HepG2 (cell line): ENCODE measurements around the gene IGFALS. TPM values are rescaled to one million over a fixed set of nuclear protein-coding genes. Genes with fewer than 3 reads are reported as not detected.

Experiments used
- ATF3 ChIP-seq: sonication (generic); formaldehyde crosslinking; IDR thresholded peaks from 2 replicates; pipeline ENCODE4 v1.4.0; 2020; ENCODE audit warnings: missing genetic modification reagents
- ATF5 ChIP-seq: sonication (generic); formaldehyde crosslinking; IDR thresholded peaks from 2 replicates; pipeline ENCODE4 v1.4.0; 2020; ENCODE audit warnings: mild to moderate bottlenecking, low read depth, missing genetic modification reagents
- CREB1 ChIP-seq, 2 experiments: fragments of 450-650 bp in 1 of 2; IDR thresholded peaks; 2 replicates each; pipeline ENCODE4 v1.6.1; 2016 to 2017; ENCODE audit warnings: control low read depth in 1 of 2, mild to moderate bottlenecking in 1 of 2, missing compliant biosample characterization in 1 of 2, missing genetic modification characterization in 1 of 2
- DRAP1 ChIP-seq: IDR thresholded peaks from 2 replicates; pipeline ENCODE4 v1.6.1; 2016; ENCODE audit warnings: missing genetic modification reagents, missing compliant biosample characterization
- E2F1 ChIP-seq: sonication (generic); formaldehyde crosslinking; IDR thresholded peaks from 2 replicates; pipeline ENCODE4 v1.5.0; 2020; ENCODE audit warnings: missing genetic modification reagents
- GLI4 ChIP-seq: sonication (generic); formaldehyde crosslinking; IDR thresholded peaks from 2 replicates; pipeline ENCODE4 v1.5.1; 2020; ENCODE audit warnings: missing genetic modification reagents, mild to moderate bottlenecking, moderate library complexity, borderline replicate concordance
- HINFP ChIP-seq: sonication (generic); formaldehyde crosslinking; IDR thresholded peaks from 2 replicates; pipeline ENCODE4 v1.4.0; 2020; ENCODE audit warnings: low read depth, mild to moderate bottlenecking, missing genetic modification reagents
- HMG20A ChIP-seq: IDR thresholded peaks from 2 replicates; pipeline ENCODE4 v1.6.1; 2016; ENCODE audit warnings: borderline replicate concordance
- HNRNPK ChIP-seq: fragments of 200-400 bp; formaldehyde crosslinking; IDR thresholded peaks from 2 replicates; pipeline ENCODE4 v1.6.1; 2018; ENCODE audit warnings: low read length, low read depth, moderate library complexity, mild to moderate bottlenecking; ENCODE audit not compliant: poor library complexity, severe bottlenecking
- IKZF1 ChIP-seq: fragments of 450-650 bp; IDR thresholded peaks from 2 replicates; pipeline ENCODE4 v1.7.1; 2016
- IKZF4 ChIP-seq: sonication (generic); formaldehyde crosslinking; IDR thresholded peaks from 2 replicates; pipeline ENCODE4 v1.5.1; 2020; ENCODE audit warnings: borderline replicate concordance, mild to moderate bottlenecking, low read depth, missing genetic modification reagents; ENCODE audit errors: not compliant biosample characterization
- RARG ChIP-seq: sonication (generic); formaldehyde crosslinking; IDR thresholded peaks from 2 replicates; pipeline ENCODE4 v1.4.0; 2020; ENCODE audit warnings: low read depth, mild to moderate bottlenecking, missing genetic modification reagents
- SIX1 ChIP-seq: sonication (generic); formaldehyde crosslinking; IDR thresholded peaks from 2 replicates; pipeline ENCODE4 v1.4.0; 2020; ENCODE audit warnings: missing genetic modification reagents, borderline replicate concordance
- SP4 ChIP-seq: sonication (generic); formaldehyde crosslinking; IDR thresholded peaks from 2 replicates; pipeline ENCODE4 v1.8.1; 2023; ENCODE audit warnings: mild to moderate bottlenecking, missing genetic modification reagents
- ZBTB8A ChIP-seq: sonication (generic); formaldehyde crosslinking; IDR thresholded peaks from 2 replicates; pipeline ENCODE4 v1.4.0; 2020; ENCODE audit warnings: mild to moderate bottlenecking, low read depth, missing genetic modification reagents, borderline replicate concordance
- ZMYM2 ChIP-seq: sonication (generic); formaldehyde crosslinking; IDR thresholded peaks from 2 replicates; pipeline ENCODE4 v1.8.0; 2022; ENCODE audit warnings: mild to moderate bottlenecking, missing genetic modification reagents
- ZNF230 ChIP-seq: sonication (generic); formaldehyde crosslinking; IDR thresholded peaks from 2 replicates; pipeline ENCODE4 v1.4.0; 2020; ENCODE audit warnings: mild to moderate bottlenecking, missing genetic modification reagents
- ZNF331 ChIP-seq: sonication (generic); formaldehyde crosslinking; IDR thresholded peaks from 2 replicates; pipeline ENCODE4 v1.4.0; 2020; ENCODE audit warnings: missing genetic modification reagents
- ZNF335 ChIP-seq: sonication (generic); formaldehyde crosslinking; IDR thresholded peaks from 2 replicates; pipeline ENCODE4 v1.4.0; 2020; ENCODE audit warnings: missing genetic modification reagents
- polyA plus RNA-seq, 8 experiments: library from polyadenylated mRNA; depleted of rRNA in 3 of 8; stranded (reverse) in 7 of 8; unstranded in 1 of 8; fragments of >200 nt; fragmentation: Illumina TruSeq in 4 of 8; extraction: Trizol in 4 of 8; gene quantifications; 2 replicates each; pipeline versions ENCODE4 v1.2.1 to v1.2.3, GENCODE V29; 2011 to 2016; ENCODE audit warnings: low read depth in 4 of 8, missing spikeins in 1 of 8, mixed read lengths in 1 of 8; ENCODE audit not compliant: insufficient read depth in 1 of 8
- total RNA-seq, 5 experiments: library from RNA; depleted of rRNA; stranded (reverse); fragments of >200 nt; fragmentation: Illumina TruSeq; extraction: Trizol; gene quantifications; 2 replicates each; pipeline ENCODE4 v1.2.3, GENCODE V29; 2016; ENCODE audit warnings: low read depth in 1 of 5
- TF ChIP-seq, protein P1 (sequence below): sonication (generic); formaldehyde crosslinking; IDR thresholded peaks from 2 replicates; pipeline ENCODE4 v1.5.1; 2020; ENCODE audit warnings: missing genetic modification reagents, mild to moderate bottlenecking, borderline replicate concordance
- TF ChIP-seq, protein P2 (sequence below): sonication (generic); formaldehyde crosslinking; conservative IDR thresholded peaks from 2 replicates; pipeline ENCODE4 v1.4.0; 2020; ENCODE audit warnings: missing genetic modification reagents
- TF ChIP-seq, protein P3 (sequence below): sonication (generic); formaldehyde crosslinking; IDR thresholded peaks from 2 replicates; pipeline ENCODE4 v1.5.0; 2020; ENCODE audit warnings: missing genetic modification reagents

IGFALS gene
- total and polyA plus RNA-seq, 2 of the 13 experiments (the other 11 are each of a cell fraction or from before 2014, with no cell fraction given) = 0.34 to 2.4 TPM

DNA sequence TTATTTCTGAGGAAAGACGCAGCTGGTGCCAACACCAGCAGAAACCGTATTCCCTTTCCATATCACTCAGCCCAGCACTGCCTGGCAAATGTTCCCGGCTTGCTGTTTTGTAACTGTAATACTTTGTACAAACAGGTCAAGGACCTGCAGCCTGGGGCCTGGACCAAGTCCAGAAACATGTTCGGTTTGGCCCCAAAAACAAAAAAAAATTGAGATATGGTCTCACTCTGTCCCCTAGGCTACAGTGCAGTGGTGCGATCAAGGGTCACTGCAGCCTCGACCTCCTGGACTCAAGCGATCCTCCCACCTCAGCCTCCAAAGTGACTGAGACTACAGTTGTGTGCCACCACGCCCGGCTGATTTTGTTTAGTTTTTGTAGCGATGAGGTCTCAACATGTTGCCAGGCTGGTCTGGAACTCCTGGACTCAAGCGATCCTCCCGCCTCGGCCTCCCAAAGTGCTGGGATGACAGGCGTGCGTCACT, 31.9 kb upstream of the IGFALS start (continued):
- TF ChIP-seq HINFP (CRISPR knock-in tag) (peak; percentile 48; the same call in 1 of the 2 replicates), ZNF331 (0 out of 2 replicates have a peak, but pooled peaks have one; percentile 15), HMG20A (CRISPR knock-in tag) (no peak), IKZF4 (no peak), CREB1 (IDR thresholded peaks at IDR 0.05) (no peak), CREB1 (CRISPR knock-in tag; IDR thresholded peaks at IDR 0.05) (no peak), HNRNPK (no peak), ATF3 (CRISPR knock-in tag) (no peak), IKZF1 (no peak), ATF5 (CRISPR knock-in tag) (no peak), E2F1 (CRISPR knock-in tag) (peak; percentile 34; the same call in 1 of the 2 replicates), ZNF230 (CRISPR knock-in tag) (no peak), ZNF335 (CRISPR knock-in tag) (no peak), ZBTB8A (CRISPR knock-in tag) (no peak), SIX1 (CRISPR knock-in tag) (peak; percentile 40; the same call in 1 of the 2 replicates), GLI4 (CRISPR knock-in tag) (no peak; the same call in 1 of the 2 replicates), ZMYM2 (CRISPR knock-in tag) (peak; percentile 94), RARG (CRISPR knock-in tag) (no peak), SP4 (CRISPR knock-in tag) (no peak), DRAP1 (CRISPR knock-in tag) (no peak)
- TF ChIP-seq, protein P1, sequence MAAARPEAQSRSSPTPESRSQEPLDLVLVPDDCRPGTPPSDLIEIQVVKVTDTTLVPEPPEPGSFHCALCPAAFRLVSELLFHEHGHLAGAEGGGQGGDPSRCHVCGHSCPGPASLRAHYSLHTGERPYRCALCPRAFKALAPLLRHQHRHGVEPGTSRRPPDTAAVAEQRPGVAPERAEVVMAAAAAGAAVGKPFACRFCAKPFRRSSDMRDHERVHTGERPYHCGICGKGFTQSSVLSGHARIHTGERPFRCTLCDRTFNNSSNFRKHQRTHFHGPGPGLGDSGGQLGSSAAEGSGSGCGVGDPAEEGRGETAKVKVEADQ = no peak
- TF ChIP-seq, protein P2, sequence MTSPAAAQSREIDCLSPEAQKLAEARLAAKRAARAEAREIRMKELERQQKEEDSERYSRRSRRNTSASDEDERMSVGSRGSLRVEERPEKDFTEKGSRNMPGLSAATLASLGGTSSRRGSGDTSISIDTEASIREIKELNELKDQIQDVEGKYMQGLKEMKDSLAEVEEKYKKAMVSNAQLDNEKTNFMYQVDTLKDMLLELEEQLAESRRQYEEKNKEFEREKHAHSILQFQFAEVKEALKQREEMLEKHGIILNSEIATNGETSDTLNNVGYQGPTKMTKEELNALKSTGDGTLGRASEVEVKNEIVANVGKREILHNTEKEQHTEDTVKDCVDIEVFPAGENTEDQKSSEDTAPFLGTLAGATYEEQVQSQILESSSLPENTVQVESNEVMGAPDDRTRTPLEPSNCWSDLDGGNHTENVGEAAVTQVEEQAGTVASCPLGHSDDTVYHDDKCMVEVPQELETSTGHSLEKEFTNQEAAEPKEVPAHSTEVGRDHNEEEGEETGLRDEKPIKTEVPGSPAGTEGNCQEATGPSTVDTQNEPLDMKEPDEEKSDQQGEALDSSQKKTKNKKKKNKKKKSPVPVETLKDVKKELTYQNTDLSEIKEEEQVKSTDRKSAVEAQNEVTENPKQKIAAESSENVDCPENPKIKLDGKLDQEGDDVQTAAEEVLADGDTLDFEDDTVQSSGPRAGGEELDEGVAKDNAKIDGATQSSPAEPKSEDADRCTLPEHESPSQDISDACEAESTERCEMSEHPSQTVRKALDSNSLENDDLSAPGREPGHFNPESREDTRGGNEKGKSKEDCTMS (CRISPR knock-in tag) = no peak
- TF ChIP-seq, protein P3, sequence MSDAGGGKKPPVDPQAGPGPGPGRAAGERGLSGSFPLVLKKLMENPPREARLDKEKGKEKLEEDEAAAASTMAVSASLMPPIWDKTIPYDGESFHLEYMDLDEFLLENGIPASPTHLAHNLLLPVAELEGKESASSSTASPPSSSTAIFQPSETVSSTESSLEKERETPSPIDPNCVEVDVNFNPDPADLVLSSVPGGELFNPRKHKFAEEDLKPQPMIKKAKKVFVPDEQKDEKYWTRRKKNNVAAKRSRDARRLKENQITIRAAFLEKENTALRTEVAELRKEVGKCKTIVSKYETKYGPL (CRISPR knock-in tag) = no peak
